8988T (cell line): Measurements from ENCODE around the gene ZSCAN12.
"Not testable (repeated sequence)": the region's sequence is repeated elsewhere in the genome, so short reads cannot be mapped to it uniquely, and the experiment has no call there.

Experiments used
- DNase-seq: peaks from one replicate; pipeline ENCODE4 v3.0.0; 2011

Gene ZSCAN12

GRCh38 chr6:28399350-28400121 lies at the start of gene ZSCAN12:
Gene ZSCAN12, minus strand, starts transcription at chr6:28399747. Its CDS starts 1,342 bp downstream, at chr6:28398405.
- DNase-seq = peak; percentile 32

DNA sequence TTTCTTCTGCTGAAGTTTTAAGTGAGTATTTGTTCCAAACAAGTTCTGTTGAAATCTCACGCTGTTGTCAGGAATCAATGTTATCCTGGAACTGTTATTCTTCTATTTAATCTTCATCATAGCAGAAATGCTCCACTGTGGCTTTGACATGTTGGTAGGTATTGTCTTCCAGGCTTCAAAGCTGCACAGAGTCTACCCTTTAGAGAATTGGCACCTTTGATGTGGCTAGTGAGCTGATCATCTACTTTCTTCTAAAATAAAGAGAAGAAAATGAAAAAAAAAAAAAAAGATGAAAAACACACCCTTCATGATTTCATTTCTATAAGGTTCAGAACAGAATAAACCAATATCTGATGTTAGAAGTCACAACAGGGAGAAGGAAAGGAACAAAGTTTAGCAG lies 49.5 kb upstream of the ZSCAN12 start:
- DNase-seq = no peak

DNA sequence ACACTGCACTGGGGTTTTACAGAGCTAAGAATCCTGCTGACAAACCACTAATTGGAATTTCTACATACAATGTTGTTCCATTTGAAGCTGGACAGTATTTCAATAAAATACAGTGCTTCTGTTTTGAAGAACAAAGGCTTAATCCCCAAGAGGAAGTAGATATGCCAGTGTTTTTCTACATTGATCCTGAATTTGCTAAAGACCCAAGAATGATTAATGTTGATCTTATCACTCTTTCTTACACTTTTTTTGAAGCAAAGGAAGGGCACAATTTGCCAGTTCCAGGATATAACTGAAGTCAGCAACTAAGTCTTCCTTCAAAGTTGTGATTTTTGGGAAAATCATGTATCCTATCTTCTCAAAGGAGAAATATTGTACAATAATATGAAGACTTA lies 48.0 kb upstream of the ZSCAN12 start:
- DNase-seq = not testable (repeated sequence)

- DNase-seq = no peak
These were observed 47.4 kb upstream of the ZSCAN12 start for GRCh38 chr6:28446818-28447511.

GRCh38 chr6:28444759-28445158 lies 45.2 kb upstream of the ZSCAN12 start:
- DNase-seq = not testable (repeated sequence)

- DNase-seq = no peak
These were observed 43.7 kb upstream of the ZSCAN12 start, which contains the start of gene ZSCAN23 for GRCh38 chr6:28443112-28443773. Gene ZSCAN23, minus strand, starts transcription at chr6:28443491. Its CDS starts 7,225 bp downstream, at chr6:28436266.

- DNase-seq = no peak
These were observed 43.0 kb upstream of the ZSCAN12 start for GRCh38 chr6:28442586-28442985.

- no peak for DNase-seq
These were observed 36.9 kb upstream of the ZSCAN12 start for GRCh38 chr6:28436404-28436803.

DNA sequence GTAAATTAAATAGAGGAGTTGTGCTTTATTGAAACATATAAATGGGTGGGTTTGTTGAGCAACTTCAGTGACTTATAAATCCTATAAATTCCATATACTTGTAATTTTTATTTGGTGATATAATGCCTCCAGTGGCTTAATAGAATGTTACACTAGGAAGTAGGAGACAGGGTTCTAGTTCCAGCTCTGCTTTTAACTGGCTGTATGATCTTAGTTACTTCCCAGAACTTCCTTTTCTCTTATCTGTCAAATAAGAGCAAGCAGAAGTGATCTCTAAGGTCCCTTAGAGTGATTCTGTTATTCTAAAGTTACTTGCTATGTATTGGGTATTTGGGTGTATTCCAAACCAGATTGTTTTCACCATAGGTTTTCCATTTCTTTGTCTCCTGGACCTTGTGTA lies 33.6 kb upstream of the ZSCAN12 start:
- no peak for DNase-seq

- no peak for DNase-seq
These were observed 30.2 kb upstream of the ZSCAN12 start for GRCh38 chr6:28429781-28430180.

DNA sequence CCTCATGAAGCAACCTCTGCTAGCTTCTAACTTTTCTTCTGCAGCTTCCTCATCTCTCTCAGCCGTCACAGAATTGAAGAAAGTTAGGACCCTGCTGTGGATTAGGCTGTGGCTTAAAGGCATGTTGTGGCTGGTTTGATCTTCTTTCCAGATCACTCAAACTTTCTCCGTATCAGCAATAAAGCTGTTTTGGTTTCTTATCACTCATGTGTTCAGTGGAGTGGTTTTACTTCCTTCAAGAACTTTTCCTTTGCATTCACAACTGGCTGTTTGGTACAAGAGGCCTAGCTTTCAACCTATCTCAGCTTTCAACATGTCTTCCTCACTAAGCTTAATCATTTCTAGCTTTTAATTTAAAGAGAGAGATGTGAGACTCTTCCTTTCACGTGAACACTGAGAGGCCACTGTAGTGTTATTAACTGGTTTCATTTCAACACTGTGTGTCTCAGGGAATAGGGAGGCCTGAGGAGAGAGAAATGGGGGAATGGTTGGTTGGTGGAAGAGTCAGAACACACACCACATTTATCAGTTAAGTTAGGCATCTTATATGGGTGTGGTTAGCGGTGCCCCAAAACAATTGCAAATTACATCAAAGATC lies 26.5 kb upstream of the ZSCAN12 start:
- DNase-seq = no peak

DNA sequence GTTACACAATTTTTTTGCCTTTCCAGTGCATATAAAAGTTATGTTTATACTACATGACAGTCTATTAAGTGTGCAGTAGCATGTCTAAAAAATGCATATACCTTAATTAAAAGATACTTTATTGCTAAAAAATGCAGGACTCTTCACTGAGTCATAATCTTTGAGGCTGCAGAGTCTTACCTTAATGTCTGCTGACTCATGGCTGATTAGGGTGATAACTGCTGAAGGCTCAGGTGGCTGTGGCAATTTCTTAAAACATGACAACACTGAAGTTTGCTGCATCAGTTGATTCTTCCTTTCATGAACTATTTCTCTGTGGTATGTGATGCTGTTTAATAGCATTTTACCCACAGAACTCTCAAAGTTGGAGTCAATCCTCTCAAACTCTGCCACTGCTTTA lies 24.6 kb upstream of the ZSCAN12 start:
- no peak for DNase-seq

GRCh38 chr6:28423546-28423945 lies 24.0 kb upstream of the ZSCAN12 start:
- DNase-seq = no peak

- no peak for DNase-seq
These were observed 14.1 kb upstream of the ZSCAN12 start for GRCh38 chr6:28413681-28414080.

GRCh38 chr6:28410767-28411166 lies 11.2 kb upstream of the ZSCAN12 start:
- no peak for DNase-seq

GRCh38 chr6:28408076-28408802 lies 8.7 kb upstream of the ZSCAN12 start:
- no peak for DNase-seq

DNA sequence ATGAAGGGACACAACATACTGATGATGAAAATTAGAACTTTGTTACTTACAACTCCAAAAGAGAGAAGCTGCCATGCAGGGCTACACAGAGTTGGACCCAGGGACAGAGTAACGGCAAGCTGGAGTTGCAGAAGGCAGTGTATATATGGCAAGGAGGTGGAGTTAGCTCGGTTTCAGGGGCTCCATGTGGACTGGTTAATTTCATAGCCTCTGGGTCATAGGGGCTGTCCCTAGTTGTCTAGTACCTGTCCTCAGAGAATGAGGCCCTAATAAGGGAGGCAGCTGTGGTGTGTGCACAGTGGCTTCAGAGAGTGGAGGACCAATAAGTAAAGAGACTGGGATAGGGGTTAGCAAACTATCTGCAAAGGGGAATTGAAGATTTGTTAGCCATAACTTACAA lies 7.9 kb upstream of the ZSCAN12 start:
- no peak for DNase-seq

- DNase-seq = not testable (repeated sequence)
These were observed 4.4 kb upstream of the ZSCAN12 start for GRCh38 chr6:28403923-28404322.

DNA sequence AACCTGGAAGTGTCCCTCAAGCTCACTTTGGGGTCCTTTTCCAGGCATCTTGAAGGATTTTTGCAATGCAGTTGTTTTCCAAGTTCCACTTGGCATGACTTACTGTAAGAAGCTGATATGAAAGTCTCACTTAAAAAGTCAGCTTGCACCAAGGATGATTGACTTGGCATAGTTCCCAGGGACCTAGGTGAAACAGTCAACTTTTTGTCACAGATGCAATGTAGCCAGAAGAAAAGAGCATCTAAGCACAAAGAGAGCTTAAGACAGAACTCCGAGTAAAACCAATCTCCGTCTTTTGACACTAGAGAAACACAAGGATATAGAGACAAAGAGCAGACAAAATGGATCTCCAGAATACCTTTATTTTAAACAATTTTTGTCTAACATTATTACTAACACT lies 2.6 kb upstream of the ZSCAN12 start:
- no peak for DNase-seq

- DNase-seq = no peak
These were observed 1.6 kb upstream of the ZSCAN12 start for GRCh38 chr6:28401172-28401571.

DNA sequence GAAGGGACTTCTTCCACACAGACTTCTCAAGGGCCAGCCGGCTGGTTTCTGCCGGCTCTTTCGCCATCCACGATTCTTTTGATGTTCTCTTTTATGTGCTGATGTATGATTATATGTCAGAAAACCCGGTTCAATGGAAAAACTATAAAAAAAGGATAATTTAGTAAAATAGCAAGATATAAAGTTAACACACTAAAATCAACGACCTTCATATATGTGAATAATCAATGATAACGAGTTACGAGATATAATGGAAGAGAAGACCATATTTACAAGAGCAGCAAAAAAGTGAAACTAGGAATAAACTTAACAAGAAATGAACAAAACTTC lies 540 bp upstream of the ZSCAN12 start:
- DNase-seq = no peak

DNA sequence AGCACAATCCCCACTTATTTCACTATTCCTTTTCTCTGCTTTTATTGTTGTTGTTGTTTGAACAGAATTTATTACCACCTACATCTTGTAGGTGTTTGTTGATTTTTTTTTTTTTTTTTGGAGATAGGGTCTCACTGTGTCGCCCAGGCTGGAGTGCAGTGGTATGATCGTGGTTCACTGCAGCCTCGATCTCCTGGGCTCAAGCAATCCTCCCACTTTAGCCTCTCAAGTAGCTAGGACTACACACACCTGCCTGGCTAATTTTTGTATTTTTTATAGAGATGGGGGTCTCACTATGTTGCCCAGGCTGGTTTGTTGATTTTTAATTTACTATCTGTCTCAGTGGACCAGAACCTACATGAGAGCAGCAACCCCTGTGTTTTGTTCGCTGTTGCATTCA lies 3.6 kb downstream of the ZSCAN12 start:
- DNase-seq = no peak
